ENCODE measurements around the gene MCTP1.
A peak's percentile ranks its signal among the peaks of the same experiment; 100 is the strongest.
"Not testable (repeated sequence)": the region's sequence is repeated elsewhere in the genome, so short reads cannot be mapped to it uniquely, and the experiment has no call there.

MCTP1 gene

GRCh38 chr5:94850960-94851359 is 433.9 kb downstream of the MCTP1 start:
- no peak for TF ChIP-seq CTCF (IDR thresholded peaks at IDR 0.05; ENCODE audit: low read depth, low read length)
- DNase-seq (ENCODE audit: extremely low read depth, low read depth): no peak

- DNase-seq (ENCODE audit: extremely low read depth, low read depth): peak; percentile 24
Observed at GRCh38 chr5:94849821-94850736, 434.8 kb downstream of the MCTP1 start.

GRCh38 chr5:94849324-94849723 is 435.6 kb downstream of the MCTP1 start:
- no peak for DNase-seq (ENCODE audit: extremely low read depth, low read depth)
- no peak for TF ChIP-seq CTCF (IDR thresholded peaks at IDR 0.05; ENCODE audit: low read depth, low read length)

More at GRCh38 chr5:94849821-94850736, 434.8 kb downstream of the MCTP1 start:
- TF ChIP-seq CTCF (IDR thresholded peaks at IDR 0.05; ENCODE audit: low read depth, low read length): peak; percentile 68

- TF ChIP-seq CTCF (IDR thresholded peaks at IDR 0.05; ENCODE audit: low read depth, low read length): no peak
- no peak for DNase-seq (ENCODE audit: extremely low read depth, low read depth)
Observed at GRCh38 chr5:94847726-94848125, 437.2 kb downstream of the MCTP1 start.

GRCh38 chr5:94847019-94847418 is 437.9 kb downstream of the MCTP1 start:
- DNase-seq (ENCODE audit: extremely low read depth, low read depth): no peak
- no peak for TF ChIP-seq CTCF (IDR thresholded peaks at IDR 0.05; ENCODE audit: low read depth, low read length)

- not testable (repeated sequence) for DNase-seq (ENCODE audit: extremely low read depth, low read depth)
Observed at GRCh38 chr5:94845696-94846095, 439.2 kb downstream of the MCTP1 start.

- no peak for DNase-seq (ENCODE audit: extremely low read depth, low read depth)
- TF ChIP-seq CTCF (IDR thresholded peaks at IDR 0.05; ENCODE audit: low read depth, low read length): no peak
Observed at GRCh38 chr5:94841598-94842322, 443.1 kb downstream of the MCTP1 start.
